NCI-H446 (cell line): ENCODE measurements around the gene MAP2K2.

Experiments used
- DNase-seq, 2 experiments: peaks; one replicate each; lab custom pipeline; 2025; lab: John Stamatoyannopoulos, UW

Gene MAP2K2

DNA sequence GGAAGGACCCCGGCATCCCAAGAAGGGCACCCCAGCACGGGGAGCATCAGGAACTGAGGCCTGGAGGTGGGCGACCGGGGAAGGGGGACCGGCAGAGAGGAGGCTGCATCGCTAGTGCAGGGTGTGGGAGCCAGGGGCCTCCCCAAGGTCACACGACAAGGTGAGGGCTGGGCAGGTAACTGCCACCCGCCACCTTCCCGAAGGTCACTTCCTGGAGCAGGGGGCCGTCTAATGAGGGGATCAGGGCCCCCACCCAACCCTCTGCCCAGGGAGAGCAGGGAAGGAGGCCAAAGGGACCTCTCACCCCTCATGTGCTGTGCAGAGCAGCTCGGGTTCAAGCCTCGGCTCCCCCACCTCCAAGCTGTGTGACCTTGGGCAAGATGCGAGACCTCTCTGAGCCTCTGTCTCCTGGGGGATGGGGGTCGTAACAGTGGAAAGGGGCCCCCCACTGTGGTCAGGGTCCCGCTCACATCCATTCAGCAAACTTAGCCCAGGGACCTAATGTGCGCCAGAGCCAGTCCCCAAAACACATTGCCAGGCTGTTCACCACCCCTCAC, 63.2 kb downstream of the MAP2K2 start:
- DNase-seq: no peak

DNA sequence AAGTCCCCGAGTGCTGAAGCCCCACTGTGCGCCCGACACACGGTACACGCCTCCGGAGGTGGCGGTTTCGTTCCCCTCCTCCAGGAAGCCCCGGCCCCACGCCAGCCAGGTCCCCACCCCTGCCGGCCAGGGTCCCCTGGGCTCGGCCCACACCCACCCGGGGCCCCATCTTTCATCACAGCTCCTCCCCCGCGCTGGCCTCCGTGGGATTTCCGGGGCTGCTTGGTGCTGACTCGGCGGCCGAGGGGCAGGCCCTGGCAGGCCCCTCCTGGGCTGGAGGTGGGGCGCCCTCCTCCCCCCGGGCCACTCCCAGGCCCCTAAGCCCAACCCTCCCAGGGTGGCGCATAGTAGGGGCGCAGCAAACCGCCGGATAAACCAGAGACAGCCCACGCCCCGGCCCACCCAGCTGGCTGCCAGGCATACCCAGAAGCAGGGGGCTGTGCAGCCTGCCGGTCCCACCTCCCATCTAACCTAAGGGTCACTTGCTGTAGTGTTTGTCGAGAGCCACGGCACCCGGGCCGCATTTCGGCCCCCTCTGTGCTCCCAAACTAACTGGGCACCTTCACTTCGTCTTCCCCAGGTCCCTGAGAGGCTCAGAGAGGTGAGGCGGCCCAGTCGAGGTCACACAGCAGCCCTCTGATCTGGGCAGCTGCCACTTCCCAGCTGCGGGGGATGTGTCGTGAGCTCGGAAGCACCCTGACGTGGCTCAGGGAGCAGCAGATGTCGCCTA, 63.9 kb downstream of the MAP2K2 start:
- no peak for DNase-seq

DNA sequence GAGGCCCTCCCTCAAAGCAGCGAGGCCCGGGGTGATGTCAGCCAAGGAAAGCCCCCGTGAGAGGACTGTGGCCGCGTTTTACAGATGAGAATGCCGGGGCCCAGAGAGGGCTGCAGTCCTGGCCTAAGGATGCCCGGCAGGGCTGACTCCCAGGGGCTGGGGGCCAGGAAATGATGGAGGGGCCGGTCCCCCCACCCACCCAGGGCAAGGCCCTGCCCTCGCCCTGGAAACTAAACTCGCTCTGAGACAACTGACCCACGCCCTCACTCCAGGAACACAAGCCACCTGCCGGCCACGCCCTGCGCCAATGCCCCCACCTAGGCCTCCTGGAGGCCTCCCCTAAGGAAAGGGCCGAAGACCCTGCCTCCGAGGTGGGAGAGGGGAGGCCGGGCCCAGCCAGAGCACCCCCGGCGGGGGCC, 64.5 kb downstream of the MAP2K2 start:
- no peak for DNase-seq

DNA sequence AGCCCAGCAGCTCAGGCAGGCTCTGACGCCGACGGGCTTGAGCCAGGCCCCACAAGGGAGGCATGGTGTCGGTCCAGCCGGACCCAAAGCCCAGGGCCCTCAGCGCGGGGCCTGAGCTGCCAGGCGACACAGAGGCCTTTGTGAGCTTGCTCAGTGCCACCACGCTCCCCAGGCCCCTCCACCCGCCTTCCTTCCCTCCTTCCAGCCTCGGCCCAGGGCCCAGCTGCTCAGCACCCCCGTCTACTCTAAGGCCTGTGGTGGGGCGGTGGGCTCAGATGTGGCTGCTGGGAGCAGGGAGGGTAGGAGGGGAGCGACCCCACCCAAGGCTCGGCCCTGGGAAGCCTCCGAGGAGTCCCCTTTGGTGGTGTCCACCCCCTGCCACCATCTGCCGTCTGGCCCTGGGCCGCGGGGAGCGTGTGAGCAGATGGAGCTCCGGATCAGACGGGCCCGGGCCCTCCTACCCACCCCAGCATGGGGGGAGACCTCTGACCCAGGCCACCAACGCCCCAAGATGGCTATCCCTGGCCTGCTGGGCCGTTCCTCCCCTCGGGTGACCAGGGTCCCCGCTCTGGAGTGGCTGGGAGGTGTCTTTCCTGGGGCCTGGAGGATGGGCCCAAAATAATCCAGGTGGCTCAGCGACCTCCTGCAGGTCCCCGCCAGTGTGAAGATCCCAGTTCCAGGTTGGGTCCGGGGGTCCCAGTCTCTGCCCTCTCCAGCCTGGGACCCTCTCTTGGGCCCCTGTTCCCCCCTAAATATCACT, 65.0 kb downstream of the MAP2K2 start:
- peak in 1 of 2 experiments; percentile 30 for DNase-seq

DNA sequence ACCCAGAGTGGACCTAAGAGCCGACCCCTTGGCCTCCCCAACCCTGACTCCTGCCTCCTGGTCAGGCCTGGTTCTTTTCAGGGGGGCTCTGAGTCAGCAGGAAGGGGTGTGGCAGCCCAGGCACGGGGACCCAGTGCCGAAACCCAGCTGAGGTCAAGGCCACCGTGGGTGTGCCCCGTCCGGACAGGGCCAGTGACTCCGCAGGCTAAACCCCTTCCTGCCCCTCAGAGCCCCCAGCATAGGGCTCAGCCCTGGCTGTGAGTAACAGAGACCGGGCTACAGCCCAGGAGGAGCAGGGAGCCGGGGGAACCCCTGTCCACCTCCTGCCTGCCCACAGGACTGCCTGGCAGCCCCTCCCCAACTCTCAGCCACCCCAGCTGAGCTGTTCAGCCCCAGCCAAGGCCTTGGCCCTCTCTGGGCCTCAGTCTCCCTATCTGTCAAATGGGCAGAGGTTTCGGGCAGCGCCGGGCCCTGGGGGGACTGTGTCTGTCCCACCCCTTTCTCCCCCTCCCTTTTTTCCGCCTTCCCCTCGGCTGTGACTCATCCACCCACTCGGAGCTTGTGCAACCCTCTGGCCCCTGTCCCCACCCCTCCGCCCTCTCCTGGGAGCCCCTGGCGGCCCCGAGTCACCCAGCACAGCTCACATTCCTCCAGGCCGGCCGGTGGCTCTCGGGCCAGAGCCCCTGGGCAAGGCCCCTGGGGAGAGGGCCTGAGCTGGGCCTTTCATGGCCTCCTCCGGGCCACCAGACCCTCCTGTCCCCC, 65.8 kb downstream of the MAP2K2 start:
- no peak for DNase-seq

DNA sequence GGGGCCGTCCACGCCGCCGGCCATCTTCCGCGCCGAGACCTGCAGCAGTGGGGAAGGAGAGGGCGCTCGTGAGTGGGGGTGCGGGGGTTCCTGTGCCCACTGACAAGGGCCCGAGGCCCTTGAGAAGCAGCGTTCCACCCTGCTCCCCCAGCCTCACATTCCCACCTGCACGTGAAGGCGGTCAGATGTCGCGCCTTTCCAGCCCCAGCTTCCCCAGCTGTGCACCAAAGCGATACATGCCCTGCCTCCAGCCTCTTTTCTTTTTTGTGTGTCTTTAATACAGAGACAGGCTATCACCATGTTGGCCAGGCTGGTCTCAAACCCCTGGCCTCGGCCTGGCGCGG, 68.7 kb downstream of the MAP2K2 start:
- no peak for DNase-seq

DNA sequence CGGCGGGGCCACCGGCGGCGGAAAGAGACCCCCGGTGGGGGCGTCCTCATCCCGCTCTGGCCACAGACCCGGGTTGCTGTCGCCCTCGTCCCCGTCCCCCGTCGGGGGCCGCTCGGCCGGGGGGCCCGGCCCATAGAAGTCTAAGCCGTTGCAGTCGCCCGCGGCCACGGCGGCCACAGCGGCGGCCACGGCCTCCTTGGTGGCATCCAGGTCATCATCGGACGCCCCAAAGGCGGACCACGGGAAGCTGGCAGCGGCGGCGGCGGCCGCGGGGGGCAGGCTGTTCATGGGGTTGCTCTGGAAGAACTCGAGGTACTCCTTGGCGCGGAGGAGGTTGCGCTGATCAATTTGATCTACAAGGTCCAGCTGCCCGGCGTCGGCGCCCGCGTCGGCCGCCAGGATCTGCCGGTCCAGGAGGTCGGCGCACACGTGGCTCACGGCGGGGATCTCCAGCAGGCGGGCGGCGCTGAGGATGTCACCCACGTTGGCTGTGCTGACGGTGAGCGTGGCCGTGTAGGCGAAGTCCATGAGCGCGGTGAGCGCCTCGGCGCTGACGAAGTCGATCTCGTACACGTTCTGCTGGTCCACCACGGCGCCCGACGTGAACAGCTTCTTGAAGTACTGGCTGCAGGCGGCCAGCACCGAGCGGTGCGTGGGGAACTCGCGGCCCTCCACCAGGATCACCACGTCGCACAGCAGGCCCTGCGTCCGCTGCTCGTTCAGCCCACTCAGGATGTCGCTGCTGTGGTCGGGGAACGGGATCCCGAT, 69.3 kb downstream of the MAP2K2 start:
- DNase-seq: no peak

DNA sequence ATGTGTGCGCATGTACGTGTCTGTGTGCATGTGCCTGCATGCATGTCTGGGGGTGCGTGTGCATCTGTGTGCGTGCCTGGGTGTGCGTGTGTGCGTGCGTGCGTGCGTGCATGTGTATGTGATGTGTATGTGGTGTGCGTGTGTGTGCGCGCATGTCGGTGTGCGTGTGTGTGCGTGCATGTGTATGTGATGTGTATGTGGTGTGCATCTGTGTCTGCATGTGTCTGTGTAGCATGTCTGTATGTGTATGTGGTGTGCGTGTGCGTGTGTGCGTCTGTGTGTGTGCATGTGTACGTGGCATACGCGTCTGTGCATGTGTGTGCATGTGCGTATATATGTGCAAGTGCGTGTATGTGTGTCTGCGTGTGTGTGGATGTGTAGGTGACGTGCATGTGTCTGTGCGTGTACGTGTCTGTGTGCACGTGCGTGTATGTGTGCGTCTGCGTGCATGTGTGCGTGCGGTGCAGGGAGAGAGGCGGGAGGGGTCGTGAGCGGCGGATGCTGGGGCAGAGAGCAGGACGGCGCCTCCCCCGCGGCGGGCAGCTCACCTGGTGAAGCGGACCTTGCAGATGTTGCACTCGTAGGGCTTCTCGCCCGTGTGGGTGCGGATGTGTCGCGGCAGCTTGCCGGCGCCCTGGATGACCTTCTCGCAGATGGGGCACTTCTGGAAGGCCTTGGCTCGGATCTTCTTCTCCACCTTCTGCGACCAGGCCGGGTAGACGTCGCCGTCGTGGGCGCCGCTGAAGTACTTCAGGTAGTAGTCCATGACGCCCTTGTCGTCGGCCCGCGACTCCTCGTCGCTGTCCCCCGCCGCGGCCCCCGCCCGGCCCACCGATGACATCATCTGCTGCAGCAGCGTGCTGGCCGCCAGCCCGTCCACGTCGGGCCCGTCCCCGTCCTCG, 70.2 kb downstream of the MAP2K2 start:
- no peak for DNase-seq

DNA sequence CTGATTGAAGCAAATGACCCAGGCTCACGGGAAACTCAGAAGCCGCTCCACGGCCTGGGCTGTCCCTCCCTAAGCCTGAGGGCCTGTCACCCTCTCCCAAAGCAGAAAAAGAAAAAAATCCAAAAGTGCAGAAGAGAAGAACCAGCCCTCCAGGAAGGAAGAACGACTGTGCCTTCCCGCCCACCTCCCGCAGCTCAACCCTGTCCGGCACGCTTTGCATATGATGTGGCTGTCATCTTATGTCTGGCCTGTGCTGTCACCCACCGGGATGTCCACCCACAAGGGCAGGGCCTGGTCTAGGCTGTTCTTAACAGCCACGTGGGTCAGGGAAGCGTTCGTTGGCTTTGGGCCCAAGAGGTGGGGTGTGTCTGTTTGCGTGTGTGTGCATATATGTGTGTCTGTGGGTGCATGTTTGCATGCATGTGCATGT, 70.9 kb downstream of the MAP2K2 start:
- DNase-seq: no peak

DNA sequence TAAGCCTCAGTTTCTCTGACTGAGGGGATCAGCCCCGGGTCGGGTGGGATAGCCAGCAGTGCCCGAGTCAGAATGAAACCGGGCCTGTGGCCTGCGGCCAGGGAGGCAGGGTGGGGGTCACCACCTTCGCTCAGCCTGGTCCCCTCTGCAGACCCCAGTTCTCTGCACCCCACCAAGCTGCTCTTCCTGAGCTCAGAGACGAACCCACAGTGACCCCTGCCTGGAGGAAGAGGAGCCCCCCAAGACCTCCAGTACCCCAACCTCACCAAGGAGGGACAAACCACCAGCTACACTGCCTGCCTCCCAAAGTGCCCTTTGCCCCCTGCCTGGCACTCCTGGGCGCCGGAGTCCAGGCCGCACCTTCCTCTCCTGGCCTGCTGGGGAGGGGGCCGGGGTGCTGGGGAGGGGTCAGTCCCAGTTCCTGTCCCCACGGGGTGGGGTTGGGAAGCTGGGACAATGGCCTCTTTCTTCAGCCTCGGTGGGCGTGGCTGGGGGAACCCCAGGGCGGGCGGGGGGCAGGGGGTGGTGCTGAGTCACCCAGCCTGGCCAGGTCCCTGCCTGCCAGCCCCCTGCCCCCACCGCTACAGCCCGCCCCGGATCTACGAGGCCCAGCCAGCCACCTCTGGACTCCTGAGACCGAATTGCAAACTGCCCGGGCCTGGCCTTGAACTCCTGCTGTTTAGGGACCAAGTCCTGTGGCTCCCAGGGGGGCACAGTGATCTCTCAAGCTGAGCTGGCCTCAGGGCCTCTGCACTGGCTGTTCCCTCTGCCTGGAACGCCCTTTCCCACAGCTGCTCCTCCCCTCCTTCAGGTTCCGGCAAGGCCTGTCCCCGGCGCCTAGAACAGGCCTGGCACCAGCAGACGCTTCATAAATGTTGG, 71.6 kb downstream of the MAP2K2 start:
- DNase-seq: no peak

DNA sequence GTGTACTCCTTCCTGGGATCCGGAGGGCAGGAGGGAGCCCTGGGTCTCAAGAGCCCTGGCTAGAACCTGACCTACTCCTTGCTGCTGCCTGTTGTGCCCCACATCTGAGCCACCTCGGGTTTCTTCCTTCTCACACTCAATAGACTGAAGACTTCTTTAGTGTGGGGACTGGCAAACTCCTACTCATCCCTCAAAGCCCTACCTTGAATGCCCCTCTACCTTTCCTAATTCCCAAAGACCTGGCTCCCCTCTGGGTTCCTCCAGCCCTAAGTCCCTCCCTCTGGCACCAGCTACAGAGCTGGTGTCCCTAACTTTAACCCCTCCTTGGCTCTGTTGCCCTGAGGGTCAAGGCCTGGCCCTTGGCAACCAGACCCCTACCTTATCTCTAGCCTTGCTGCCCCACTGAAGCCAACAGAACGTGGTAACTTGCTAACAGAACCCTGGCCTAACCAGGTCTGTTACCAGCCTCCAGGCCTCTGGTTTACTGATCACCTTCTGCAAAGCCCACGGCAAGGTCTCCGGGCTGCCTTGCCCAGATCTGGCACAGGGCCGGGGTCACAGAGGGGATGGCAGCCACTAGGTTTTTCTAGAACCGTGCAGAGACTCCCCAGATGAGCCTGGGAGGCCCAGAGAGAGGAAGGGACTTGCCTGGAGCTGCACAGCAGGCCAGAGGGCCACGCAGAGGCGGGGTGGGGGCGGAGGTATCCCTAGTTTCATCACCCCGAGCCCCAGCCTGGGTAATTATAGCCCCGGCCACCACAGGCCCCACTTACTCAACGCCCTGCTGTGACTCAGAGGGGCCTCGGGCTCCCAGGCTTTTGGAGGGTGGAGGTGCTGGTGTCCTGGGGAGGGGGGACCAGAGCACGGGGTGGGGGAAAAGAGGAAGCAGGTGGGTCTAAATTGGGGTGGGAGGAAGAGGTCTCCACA, 72.5 kb downstream of the MAP2K2 start:
- DNase-seq: no peak

DNA sequence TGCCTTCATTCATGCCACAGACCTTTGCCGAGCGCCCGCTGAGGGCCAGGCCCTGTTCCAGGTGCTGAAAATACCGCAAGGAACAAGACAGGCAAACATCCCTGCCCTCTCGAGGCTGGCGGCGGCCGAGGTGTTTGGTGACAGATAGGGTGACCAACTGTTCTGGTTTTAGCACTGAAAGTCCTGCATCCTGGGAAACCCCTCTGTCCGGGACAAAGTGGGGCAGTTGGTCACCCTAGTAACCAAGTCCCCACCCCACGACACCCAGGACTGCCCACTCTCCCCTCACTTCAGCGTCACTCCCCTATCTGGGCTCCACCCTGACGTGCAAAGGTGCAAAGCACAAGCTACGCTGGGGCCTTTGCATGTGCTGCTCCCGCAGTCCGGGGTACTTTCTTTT, 74.5 kb downstream of the MAP2K2 start:
- DNase-seq: no peak

DNA sequence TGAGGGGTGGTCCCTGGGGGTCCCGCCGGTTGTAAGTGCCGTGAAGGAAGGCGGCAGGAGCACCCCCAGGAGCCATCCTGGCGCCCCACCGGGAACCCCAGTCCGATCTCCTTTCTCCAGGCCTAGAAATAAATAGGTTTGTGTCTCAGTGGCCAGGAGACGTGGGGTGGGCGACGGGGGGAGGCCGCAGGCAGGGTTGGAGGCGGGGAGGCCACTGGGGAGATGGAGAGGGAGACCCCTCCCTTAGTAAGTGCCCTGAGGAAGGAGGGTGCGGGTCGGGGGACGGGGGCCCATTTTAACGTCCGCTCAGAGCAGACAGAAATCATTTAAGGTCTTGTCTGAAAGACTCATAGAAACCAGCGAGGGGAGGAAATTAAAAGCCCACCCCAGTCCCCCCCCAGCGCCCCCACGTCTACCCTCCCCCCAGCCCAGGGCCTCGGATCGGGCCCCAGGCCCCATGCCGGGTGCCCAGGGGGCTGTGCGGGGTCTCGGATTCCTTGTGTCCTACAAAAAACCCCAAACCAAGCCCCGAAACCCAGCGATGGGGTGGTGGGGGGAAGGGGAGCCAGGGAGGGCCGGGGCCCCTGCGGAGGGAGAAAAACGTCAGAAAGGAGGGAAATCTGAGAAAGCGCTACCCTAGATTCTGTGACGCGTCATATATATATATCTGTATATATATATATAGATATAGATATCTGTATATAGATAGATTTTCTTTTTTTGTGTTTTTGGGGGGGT, 76.8 kb downstream of the MAP2K2 start:
- DNase-seq: no peak

DNA sequence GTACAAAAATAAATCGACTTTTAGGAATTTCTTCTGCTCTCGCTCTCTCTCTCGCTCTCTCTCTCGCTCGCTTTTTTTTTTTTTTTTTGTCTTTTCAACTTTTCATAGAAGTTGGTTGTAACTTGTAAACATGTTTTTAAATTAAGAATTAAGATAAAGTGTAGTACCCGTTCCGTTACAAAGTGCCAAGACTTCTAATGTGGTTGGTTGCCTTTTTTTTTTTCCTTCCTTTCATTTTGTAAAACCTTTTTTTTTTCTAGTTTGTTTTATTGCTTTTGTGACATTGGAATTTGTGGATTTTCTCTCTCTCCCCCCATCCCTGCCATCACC, 77.6 kb downstream of the MAP2K2 start:
- no peak for DNase-seq

DNA sequence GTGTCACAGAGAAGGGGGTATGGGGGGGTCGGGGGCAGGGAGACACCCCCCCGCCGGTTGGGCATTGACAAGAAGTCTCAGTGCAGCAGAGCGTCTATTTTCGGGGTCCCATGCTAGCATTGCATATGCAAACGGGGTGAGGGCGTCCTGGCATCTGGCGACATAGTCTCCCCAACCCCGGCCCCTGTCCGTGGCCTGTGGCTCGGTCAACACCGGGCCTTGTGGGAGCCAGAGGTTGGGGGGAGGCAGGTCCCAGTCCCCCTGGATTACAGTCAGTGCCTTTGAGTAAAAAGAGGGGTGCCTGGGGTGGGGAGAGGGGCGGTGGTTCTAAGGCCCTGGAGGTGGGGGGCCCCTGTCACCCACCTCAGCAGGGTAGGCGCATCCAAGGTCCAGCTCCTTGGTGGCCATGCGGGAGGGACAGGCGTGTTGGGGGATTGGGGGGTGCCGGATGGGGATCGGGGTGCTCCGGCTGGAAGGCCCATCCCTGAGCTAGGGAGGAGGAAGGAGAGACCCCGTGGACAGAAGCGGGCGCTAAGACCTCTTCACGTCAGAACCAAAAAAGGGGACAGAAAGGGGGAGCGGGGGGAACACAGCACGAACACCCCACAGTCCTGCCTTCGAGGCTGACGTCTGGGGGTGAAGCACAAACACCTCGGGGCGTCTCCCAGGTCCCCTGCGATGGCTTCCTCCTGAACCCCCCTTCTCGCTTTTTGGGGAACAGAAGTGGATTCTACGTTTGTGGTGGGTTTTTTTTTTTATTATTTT, 78.1 kb downstream of the MAP2K2 start:
- no peak for DNase-seq

DNA sequence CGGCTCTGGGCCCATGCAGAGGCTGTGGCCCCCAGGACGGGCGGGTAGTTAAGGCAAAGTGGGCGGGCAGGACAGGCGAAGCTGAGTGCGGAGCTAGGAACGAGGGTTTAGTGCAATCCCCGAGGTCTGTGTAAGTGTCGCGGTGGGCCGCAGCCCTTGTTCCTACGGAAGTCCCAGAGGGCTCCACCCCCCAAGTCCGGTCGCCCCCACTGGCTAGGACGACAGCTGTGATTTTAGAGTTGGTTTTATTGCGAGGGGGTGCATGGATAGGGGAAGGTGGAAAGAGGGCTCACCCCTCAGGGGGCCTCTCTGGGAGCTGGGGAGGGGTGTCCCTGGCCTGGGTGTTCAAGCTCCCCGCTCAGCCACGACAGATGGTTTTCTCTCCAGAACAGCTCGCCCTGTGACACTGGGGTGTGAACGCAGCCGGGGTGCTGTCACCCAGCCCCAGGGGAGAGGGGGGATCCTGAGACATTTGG, 78.9 kb downstream of the MAP2K2 start:
- no peak for DNase-seq
